Astrocyte (in vitro differentiated cells and primary cell): ENCODE measurements around the gene PRXL2B.

Source experiments
- CTCF ChIP-seq: IDR thresholded peaks from 2 replicates; pipeline ENCODE4 v1.5.1; 2011; ENCODE audit warnings: low read depth, mild to moderate bottlenecking, inconsistent platforms, low read length, moderate library complexity; ENCODE audit not compliant: insufficient read depth
- EZH2 ChIP-seq: IDR thresholded peaks from 2 replicates; pipeline ENCODE4 v1.6.1; 2012; ENCODE audit warnings: mild to moderate bottlenecking, low read length, inconsistent platforms; ENCODE audit not compliant: insufficient read depth

DNA sequence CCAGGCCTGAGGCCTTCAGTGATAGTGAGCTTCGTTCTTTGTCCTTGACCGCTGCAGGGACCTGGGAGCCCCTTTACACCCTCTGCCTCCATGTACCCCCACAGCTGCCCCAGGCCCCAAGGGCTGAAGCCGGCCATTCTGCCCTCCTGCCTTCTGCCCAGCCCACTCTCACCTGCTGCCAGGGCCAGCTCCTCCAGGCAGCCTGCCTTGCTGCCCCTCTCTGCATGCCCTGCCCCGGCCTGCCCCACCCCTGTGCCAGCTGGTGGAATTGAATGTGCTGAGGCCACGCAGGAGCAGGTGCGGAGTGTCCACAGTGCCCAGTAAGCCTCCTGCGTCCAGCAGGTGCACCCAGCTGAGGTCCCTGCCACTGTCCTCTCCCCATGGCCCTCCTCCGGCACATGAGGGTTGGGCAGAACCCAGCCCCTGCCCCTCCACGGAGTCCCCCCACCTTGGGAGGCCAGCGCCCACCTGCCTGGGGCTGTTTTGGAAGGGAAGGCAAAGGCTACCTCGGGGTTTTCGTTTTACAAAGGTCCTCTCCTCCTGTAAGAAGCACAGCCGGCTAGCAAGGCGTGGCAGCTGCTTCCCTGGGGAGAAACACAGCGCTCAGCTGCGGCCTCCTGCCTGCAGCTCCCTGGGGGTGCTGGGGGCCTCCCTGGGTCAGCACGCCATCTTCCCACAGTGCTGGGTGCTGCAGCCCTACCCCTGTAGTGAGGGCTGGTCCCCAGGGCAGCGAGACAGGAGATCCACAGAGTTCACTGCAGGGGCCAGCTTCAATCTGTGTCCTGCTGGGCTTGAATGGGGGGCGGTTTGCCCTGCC lies 25.3 kb downstream of the PRXL2B start:
- TF ChIP-seq CTCF (no peak), EZH2 (no peak)
